Stimulated activated CD4-positive, alpha-beta T cell treated with anti-CD3 and anti-CD28 coated beads, Interleukin-2, amount 100 ng/mL, for 4 hours (primary cell): ENCODE measurements around the gene HTRA1.

Source experiments
- DNase-seq: peaks from one replicate; pipeline ENCODE4 v3.0.0-alpha.2; 2020; ENCODE audit warnings: low read depth

Gene HTRA1

DNA sequence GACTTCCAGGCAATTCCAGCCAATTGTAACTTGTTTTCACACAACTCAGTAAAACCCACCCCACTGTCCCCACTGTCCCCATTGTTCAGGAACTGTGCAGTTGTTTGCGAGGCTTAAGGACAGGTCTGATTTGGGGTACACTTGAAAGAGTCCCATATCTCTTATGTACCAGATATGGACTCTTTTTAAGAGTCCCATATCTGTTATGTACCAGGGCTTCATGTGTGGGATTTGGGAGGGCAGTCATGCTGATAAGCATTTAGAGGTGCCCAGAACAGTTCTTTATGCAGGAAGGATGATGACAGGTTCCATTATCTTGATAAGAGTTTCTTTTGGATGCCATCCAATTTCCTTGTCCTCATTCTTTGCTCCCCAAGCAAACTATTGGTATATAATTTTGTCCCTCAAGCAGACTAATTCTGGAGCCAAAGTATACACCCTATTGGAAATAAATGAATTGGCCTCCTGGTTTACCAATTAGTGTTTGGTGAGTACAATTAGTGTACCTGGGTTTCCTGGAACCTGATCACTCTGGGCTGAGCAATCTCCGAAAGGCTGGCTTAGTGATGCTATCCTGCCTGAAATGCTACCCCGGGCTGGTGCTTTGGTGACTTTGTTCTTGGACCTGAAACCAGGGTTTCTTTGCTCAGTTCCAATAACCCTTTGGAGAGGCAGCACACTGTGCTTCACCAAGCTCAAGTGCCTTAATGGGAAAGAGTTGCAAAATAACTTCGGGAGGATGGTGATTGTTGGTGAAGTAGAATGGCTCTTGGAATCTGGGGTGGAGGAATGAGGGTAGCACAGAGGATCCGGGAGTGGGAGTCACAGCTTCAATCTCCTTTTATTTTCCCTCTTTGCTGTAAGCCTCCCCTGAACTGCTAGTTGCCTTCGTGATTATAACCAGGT is 93.0 kb downstream of the HTRA1 start:
- no peak for DNase-seq

DNA sequence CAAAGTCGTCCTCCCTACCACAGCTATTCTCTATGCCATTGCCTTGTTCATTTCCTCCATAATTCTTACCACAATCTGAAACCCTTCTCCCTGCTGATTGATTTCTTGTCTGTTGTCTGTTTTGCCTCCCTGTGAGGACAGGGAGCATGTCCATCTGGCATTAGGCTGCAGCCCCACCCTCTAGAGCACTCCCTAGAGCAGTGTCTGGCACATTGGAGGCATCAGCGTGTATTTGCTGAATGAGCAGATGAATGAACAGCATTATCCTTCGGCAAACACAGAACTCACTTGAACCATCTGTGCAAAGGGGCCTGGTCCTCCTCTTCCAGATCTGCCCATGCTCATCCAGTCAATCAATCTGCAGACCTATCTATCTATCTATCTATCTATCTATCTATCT is 94.1 kb downstream of the HTRA1 start:
- no peak for DNase-seq

DNA sequence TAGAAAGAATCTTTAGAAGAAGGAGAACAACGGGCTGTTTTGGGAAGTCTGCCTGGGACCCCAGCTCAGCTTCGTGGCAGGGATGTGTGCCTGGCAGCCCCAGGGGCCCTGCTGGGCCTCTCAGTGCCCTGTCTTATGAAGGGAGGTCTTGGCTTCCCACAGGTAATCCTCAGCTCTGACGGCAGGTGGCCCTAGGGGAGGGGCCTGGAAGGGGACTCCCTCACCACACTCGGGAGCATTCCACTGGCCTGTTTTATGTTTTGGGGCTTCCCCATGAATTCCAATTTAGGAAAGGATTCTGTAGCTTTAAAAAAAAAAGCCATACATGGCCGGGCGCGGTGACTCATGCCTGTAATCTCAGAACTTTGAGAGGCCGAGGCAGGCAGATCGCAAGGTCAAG is 96.2 kb downstream of the HTRA1 start:
- no peak for DNase-seq

DNA sequence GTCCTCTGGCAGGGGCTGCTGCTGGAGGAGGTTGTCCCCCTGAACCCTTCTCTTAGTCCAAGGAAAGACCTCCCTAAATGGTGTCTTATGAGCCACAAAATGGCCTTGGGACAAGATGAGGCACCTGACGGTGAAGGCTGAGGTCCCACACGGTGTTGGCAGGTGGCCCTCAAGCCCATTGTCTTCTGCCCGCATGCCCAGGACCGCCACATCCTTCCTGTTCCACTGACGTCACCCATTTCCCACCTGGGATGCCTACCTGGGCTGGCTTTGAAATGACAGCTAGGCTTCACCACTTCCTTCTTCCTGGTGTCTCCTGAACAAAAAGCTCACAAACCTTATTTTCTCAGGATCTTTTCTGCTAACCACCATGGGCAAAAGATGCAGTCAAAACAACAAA is 97.1 kb downstream of the HTRA1 start:
- no peak for DNase-seq

DNA sequence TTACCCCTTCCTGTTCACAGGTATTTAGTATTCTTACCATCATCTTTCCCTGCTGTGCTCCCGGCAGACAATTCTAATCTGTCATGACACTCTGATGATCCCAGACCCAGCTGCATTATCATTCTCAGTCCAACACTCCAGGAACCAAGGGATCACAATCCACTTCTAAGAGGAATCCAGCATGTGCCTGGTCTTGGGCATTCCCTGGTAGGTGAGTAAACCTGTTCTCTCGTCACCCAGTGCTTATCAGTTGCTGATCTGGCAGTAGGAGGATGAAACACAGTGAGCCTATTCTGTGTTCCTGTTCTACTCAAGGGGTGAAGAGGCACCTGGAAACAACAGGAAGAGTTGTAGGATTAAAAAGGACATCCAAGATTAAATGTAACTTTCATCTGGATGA is 97.9 kb downstream of the HTRA1 start:
- no peak for DNase-seq

DNA sequence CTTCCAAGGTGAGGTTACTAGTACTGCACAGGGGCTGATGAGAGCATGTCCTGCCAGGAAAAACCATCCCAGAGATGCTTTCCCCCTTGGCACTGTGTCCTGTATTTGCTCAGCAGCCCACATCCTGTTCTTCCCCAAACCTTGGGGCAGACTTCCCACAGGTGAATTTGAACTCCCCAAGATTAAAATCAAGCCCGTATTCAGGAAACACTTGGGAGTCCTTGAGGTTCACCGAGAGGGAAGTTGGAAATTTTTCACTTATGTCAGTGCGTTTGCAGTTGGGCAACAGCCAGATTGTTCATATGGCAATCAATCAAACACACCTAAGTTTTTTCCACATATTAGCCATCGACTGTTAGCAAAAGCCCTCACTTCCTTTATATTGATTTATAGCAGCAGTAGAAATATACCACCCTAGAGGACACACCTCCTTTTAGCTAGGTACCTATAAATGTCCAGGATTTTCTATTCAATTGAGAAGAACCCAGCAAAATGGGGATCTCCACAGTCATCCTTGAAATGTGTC is 99.0 kb downstream of the HTRA1 start, which contains the start of gene DMBT1:
Gene DMBT1 (plus strand): TSS at position 476 of the 526 bp plus-strand sequence. CDS start 17 bp downstream, at position 493.
- no peak for DNase-seq

DNA sequence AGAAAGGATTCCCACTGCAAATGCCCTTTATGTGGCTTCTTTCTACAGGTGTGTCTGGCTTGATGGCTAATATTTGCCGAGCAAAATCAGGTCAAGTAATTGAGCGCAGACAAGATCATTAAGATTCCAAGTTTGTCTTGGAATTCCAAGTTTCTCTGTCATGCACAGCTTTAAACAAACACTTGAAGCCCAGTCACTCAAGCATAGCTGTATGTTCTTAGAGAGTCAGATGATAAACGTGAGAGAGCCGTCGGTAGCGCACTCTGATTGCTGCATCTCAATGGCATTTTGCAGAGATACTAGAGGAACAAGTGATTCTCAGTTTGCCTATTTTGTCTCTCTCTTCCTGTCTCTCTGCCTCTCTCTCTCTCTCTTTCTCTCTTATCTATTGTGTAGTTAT is 99.9 kb downstream of the HTRA1 start:
- no peak for DNase-seq

DNA sequence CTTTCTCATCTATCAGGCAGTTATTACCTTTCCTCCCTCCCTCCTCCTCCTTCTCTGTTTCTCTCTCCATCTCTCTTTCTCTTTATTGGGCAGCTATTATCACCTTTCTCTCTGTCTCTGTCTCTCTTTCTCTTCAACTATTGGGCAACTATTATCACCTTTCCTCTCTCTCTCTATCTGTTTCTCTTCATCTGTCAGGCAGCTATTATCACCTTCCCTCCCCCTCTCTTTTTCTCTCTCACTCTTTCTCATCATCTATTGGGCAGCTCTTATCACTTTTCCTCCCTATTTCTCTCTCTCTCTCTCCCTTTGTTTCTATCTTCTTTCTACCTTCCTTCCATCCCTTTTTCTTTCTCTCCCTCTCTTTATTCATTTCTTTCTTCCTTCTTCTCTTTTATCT is 100.4 kb downstream of the HTRA1 start:
- no peak for DNase-seq
